DMS153 treated with DMSO at 0.1 percent for 48 hours (cell line): ENCODE data around the gene TNC.

Experiments
- DNase-seq: peaks from one replicate; lab custom pipeline; 2025; ENCODE audit not compliant: unreplicated experiment; lab: John Stamatoyannopoulos, UW

TNC gene

DNA sequence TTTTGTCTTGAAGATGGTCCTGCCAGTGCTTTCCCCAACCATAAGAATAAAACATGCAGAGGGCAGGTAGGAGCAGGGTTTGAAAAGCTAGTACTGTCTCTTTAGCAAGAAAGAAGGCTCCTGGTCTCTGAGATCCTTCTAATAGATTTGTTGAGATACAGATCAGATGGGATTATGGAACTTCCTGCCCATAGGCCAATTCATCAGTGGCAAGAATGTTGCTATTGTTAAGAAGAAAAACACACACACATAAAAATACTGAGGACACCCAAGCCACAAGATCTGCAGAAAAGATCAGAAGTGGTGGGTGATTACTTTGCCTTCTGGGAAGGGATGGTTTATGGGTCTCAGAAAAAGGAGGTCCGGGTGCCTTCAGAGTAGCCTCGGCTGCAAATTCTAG is 59.8 kb downstream of the TNC start:
- DNase-seq, result no peak

DNA sequence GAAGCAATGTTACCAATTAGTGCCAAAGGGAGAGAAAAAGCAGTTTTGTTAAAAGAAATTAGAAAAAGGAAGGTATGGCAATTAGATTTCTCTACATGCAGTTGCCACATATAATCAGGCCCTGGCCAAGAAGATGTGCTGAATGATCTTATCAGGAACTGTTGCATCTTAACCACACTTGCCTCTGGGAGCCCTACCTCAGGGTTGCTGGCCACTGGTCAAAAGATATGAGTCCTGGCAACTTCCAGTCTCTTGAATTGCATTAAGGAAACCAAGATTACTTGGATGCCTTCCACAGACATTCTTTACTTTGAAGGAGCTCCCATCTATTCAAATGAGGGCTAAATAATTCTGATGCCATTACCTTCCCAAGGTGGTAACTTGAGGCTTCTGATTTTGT is 60.4 kb downstream of the TNC start:
- DNase-seq, result no peak

DNA sequence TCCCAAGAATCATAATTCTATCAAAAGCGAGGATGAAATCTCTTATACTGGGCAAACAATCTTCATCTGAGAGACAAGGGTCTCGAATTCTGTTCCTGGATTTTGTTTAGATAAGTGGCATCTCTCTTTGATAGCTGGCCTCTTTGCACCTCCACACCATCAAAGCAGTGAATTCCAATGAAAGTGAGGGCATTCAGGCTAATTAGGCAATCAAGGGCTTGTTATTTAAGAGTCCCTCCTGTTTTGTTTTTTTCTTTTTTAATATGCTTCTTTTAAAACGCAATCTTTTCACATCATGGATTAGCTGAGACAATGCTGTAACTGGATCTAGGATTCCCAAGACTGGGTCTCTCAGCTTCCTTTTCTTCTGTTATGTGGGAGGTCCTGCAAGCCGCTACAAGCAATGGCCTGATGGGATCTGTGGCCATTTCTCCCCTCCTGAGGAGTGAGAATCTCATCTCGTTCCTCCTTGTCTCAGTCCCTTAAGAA is 67.9 kb downstream of the TNC start:
- DNase-seq, result no peak

DNA sequence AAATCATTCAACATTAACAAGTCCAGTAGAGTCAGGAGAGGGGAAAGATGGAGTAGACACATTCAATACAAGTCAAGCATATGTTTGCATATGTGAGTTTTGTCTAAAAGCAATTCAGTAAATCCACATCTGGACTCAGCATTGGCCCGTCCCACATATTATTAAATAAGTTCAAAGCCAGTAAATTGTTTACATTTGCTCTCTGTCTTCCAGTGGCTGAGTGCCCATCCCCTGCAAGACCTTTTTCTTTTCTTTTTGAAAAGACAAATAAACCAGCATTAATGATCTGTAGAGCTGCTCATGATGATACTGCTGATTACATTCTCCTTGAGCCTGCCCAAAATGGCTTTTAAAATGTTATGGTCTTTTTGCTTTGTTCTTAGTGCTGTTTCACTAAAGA is 71.1 kb downstream of the TNC start:
- DNase-seq, result no peak

DNA sequence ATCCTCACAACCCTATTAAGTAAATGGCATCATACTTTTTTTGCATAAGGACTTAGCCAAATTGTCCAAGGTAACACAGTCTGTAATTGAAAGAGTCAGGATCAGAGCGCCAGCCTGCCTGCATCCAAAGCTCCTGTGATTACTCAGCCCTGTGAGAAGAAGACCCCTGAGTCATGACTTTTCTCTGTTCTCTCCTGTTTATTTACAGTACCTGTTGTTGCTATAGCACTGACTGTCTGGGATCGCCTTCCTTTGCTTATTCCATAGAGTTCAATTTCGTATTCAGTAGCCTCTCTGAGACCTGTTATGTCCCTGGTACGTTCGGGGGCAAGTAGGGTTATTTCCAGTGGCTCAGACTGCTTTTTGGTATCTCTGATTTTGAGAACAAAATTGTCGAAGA is 71.8 kb downstream of the TNC start:
- DNase-seq, result no peak

DNA sequence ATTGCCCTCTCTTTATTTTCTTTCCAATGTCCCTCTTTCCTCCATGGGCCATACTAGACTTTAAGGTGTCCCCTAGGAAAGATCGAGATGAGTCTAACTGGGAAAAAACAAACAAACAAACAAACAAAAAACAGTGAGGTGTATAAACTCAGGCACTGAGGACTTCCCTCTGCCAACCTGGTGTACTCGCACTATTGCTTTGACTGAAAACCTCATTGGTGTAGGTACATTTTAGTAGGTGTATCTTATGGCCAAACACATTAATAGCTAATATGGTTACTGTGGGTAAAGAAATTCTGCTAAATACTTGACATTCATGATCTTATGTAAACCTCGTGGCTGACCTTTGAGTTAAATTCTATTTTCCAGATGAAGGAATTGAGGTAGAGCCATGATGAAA is 74.3 kb downstream of the TNC start:
- no peak for DNase-seq

DNA sequence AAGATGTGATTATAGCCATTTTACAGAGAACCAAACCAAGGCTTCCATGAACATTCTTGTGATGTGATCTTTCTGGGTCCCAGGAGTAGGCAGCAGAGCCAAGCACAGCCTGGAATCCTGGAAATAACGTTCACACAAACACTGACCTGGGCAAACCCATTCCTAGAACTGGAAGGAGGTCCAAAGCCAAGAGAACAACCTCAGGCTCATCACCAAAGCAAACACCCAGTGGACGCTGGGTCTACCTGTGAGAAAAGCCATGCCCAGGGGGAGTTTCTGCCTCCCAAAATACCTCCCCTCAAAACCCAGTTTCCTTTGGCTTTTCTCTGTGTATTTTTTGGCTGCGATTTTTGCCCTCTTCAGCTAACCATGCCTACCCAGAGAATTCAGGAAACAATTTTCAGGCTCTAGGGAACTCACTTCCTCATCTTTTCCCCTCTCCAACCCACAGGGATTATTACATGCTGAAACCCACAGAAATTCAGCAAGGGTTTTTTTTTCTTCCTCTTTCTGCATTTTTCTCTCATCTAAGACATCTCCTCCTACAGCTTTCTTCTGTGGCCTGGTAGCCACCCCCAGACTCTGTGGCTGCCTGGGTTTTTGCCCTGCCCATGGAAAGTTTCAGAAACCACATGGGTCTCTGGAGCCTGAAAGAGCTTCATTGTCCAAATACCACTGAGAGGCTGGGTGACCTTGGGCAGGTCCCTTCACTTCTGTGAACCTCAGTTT is 75.0 kb downstream of the TNC start:
- no peak for DNase-seq

DNA sequence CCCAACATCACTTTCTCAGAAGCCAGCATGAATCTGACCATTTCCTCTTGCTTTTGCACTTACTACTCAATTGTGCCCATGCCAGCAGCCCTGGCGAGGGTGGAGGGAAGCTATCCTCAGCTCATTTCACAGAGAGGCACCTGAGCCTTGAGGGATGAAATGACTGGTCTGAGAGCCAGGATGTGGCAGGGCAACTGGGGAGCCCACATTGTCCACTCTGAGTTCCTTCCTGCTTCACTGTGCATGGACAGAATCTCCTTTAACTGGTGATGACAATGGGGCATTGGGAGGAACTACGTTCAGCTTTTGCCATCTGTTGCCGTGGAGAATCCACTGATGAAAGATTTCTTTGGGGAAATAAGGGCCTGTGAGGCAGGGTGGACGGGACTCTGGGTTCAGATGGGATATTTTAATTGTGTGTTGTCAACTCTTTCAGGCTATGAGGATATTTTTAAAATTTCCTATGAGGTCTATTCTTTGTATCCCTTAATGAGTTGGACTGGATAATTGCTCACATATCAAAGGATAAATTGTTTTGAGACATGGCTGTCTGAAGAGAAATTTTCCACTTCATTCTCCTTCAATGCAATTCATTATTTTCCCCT is 78.3 kb downstream of the TNC start:
- DNase-seq, result no peak

DNA sequence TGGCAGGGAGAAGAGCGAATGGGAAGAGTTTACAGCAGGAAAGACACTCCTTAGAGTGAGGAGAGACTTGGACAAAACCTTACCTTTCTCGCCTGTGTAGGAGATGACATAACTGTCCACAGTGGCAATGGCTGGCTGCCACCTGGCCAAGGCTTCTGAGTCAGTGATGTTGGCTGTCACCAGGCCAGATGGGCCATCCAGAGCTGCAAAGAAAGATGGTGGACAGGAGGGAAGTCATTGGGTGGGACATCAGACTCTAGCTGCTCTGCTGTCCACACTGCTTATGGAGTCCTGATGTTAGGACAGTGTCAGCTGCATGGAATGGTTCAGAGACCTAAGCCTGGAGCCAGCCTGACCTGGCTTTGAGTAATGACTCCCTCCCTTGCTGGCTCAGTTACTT is 79.8 kb downstream of the TNC start:
- no peak for DNase-seq

DNA sequence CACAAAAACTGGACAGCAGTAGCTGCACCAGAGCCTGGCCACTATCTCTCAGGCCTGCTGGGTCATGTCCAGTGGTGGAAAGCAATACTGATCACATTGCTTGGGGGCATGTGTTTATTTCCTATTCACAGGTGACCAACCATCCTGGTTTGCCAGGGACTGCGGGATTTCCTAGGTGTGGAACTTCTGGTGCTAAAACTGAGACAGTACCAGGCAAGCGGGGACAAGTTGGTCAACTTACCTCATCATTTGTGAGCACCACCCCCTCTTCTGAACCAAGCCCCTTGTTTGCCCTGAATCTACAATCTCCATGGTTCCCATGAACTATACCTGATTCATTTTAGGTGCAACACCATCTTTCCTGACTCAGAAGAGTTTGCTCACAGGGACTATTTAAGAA is 81.3 kb downstream of the TNC start:
- no peak for DNase-seq

DNA sequence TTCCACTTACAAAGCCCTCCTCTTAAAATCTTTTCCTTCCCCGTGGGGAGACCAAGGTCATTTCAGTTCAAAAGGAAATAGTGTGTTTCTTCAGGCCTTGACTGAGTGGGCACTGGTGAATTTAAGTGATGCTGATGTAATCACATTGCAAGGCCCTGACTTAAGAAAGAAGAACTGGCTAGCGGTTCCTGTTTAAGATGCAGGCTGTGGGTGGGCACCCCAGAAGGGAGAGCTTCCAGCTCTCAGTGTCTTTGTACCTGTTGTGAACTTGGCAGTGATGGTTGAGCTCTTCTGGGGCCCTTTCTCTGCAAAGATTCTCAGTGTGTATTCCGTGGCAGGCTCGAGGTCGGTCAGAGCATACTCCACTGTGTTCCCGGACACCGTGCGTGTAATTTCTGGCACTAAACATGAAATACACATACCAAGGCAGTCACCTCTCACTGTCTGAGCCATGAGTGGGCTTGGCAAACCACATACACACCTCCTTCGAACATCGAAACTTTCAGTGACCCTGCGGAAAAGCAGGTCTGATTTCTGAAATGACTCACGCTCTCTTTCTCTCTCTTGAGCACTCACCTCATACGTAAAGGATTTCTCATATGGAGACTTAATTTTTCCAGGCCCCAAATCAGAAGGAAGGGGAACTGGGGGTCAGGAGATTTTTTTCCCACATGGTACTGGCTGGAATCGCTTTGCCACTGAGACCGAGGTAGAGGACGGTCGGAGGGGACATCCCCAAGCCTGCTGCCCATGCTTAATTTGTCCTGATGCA is 81.9 kb downstream of the TNC start:
- DNase-seq, result no peak

DNA sequence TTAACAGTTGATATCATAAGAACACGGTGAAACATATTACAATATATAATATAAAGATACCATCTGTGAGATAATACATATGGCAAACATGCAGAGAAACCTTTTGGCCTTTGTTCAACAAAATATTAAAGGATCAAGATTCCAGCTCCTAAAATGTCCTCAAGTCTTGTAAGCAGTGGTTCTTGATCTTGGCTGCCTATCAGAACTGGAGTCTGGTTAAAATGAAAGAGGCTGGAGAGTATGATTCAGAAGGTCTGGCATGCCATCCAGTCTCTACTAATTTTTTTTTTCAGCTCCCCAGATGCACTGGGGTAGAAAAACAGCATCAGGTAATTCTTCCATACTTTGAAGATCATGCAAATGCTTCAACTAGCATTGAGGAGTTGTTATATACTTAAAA is 83.2 kb downstream of the TNC start:
- DNase-seq, result no peak

DNA sequence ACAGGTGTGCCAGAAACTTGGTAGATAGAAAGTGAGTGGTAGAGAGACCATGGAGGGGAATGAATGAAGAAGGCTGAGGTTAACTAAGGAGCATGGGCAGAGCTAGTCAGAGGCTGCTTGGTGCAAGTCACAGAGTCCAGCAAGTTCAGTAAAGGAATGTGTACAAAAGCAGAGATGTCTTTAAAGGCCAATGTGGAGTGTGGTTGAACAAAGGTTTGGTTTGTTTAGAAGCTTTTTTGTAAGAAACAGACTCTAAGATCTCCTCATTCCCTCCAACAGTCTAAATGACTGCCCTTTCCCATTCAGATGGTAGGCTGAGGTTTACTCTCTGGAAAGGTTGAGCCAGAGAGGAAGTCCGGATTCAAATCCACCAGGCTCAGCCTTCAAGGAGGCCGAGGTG is 84.2 kb downstream of the TNC start:
- DNase-seq, result no peak

DNA sequence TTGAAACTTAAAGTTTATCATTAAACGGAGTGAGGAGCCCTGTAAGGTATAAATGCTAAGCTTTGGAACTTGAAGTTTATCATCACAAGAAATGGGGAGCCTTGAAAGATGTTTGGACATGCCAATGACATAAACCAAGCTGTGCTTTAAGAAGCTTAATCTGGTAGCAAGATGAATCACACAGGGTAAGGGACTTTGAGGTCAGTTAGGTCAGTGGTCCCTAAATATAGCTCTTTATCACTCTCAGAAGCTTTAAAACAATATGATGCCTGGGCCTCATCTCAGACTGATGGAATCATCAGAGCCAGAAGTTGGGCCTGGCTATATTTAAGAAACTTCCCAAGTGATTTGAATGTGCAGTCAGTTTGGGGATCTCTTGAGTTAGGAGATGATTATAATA is 85.7 kb downstream of the TNC start:
- DNase-seq, result no peak

DNA sequence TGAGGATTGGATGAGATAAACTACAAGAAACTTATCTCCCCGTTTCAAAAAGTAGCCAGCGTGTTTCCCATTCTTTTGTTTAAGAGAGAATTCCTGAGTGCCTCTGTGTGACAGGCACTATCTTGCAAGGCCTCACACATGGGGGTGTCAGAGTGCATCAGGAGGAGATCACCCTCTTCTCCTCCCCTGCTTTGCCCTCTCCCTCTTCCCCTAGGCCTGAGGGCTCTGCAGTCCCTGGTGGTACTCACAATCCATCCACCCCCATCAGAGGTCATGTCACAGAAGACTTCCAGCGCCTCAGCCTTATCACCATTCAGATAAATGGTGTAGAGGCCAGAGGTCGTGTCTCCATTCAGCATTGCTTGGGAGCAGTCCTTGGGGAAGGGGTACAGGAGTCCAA is 88.0 kb downstream of the TNC start:
- DNase-seq, result no peak

DNA sequence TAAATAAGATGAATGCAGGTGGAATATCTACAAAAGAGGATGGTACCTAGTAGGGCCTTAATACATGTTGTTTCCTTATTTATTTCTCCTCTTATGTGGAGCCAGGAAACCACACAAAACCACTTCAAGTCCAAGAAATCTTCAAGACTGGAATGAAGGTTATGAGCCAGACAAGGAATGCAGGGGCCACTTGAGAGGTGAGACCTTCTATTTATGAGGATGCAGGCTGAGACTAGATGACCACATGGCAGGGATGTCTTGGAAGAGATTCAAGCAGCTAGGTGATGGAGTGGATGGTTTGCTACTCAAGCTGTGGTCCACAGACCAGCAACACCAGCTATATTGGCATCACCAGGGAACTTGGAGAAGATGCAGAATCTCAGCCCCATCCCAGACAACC is 92.2 kb downstream of the TNC start:
- DNase-seq, result no peak

DNA sequence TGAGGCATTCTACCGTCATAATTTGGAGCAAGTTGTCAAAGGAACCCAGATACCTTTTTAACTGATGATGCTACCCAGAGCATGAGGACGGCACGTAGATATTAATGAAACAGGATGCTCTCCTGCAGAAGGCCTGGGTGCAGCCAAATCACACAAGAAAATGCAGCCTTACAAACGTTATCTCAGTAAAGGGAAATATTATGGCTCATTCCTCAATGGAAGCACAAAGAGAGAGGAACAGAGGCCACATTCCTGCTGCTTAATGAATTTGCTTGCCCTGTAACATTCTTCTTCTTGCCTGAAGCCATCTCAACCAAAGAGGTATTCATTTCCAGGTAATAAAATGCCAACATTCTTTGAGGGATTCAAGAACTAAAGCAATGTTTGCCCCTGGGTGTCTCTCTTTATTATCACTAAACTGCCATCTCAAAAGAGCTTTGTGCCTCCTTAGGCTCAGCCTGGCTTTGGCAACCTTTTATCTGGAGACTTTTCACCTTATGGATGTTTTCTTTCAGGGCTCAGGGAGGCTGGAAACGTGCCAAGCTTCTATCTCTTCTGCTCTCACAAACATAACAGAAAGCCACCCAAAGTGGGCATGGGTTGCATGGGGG is 92.9 kb downstream of the TNC start:
- DNase-seq, result no peak

DNA sequence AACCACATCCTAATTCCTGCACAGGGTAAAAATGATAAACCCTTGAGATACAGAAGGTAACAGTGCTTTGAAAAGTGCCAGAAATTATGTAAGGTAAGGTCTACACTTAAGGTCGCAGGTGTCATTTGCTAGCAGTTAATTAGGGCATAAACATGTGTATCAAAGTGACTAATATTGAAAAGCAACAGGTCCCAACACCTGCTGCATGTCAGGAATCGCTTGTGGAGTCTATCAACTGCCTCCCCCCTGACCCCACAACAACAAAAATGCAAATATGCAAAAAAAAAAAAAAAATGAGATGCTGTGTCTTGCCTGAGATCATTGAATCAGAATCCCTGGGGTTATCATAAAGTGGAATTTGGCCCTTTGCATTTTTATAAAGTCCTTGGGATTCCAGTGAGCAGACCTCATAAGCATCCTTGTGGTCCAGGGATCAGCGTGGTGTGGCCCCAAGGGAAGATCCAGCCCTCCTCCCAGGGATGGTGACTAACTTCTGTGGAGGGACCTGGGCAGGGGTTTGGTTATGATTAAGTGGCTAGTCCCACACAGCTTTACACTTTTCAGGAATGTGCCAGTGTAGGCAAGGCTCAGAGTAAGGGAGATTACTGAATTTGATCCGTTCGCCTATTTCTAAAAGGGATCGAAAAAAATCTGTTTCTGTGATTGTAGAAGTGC is 95.1 kb downstream of the TNC start:
- DNase-seq, result no peak

DNA sequence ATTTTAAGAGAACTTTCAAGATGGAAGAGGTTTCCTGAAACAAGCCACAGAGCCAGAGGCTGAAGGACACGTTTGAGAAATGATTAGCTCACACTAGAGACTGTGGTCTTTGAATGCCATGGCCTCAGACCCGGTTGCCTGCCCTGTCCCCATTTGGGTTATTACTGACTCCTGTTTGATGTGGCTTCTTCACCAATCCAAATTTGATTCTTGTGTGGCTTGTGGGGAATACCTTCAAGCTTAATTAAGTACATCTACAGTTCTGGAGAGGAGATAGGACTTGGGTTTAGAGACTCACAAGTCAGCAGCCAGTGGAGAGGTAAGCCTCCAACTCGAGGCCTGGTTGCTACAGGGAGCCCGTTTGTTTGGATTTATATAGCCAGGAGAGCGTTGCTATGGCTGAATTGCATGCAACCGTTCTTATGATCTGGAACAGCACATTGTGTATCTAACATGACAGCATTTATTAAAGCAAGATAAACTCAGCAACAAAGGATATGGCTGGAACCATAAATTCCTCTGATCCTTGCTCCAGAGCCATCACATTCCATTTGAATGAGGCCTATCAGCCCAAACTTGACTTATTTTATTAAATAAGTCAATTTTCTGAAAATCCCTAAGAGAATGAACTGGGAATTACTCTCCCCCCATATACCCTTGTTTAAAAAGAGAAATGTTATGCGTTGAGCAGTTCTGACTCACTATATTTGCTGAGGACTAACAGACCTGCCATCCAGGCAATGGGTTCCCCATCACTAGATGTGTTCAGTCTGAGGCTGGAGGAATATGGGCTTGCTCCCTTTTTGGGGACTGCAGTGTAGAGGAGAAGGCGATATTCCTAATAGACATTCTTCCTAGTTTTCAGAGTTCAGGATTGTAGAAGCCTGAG is 99.2 kb downstream of the TNC start:
- DNase-seq, result peak; percentile 11

DNA sequence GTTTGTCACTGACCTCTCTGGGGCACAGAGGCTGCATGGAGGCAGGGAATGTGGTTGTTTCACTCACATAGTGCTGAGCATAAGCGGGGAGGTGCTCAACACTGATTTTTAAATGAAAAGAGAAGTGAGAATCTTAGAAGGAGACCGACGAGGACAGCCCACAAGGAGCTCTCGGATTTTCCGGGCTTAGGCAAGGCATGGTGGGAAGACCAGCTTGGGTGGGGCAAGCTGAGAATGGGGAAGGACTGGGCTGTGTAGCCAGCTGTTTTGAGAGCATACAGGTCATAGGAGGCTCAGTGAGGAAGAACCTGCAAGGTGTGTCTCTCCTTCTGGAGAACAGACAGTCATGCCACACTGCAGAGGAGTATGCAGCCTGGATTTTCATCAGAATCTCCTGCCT is 101.6 kb downstream of the TNC start:
- no peak for DNase-seq
